ENCODE results near the gene CCL20.

GRCh38 chr2:227849906-227850305 lies 36.3 kb downstream of the CCL20 start:
- TF ChIP-seq CTCF (conservative IDR thresholded peaks at IDR 0.05 in 1 of 2, IDR thresholded peaks at IDR 0.05 in 1 of 2; ENCODE audit: extremely low read depth in 1 of 2, insufficient read depth in 1 of 2, low read depth in 1 of 2, low read length in 2 of 2) (no peak), EZH2 (IDR thresholded peaks at IDR 0.05; ENCODE audit: borderline replicate concordance, low read length) (no peak)
